Neuronal stem cell (in vitro differentiated cells): ENCODE measurements around the gene GET4.
A peak's percentile ranks its signal among the peaks of the same experiment; 100 is the strongest.

Source experiments
- DNase-seq: peaks from one replicate; pipeline ENCODE4 v3.0.0-alpha.2; 2013; ENCODE audit warnings: low spot score
- H2AFZ ChIP-seq: one replicate; pipeline ENCODE4 v1.6.1; 2013; ENCODE audit warnings: mild to moderate bottlenecking, low read length, inconsistent platforms
- H2AK5ac ChIP-seq: 2 replicates; pipeline ENCODE4 v1.6.1; 2013; ENCODE audit warnings: low read depth, mild to moderate bottlenecking, inconsistent platforms, low read length, moderate library complexity, mixed read lengths
- H2BK120ac ChIP-seq: 2 replicates; pipeline ENCODE4 v1.6.1; 2013; ENCODE audit warnings: low read depth, mild to moderate bottlenecking, inconsistent platforms, low read length, moderate library complexity, mixed read lengths
- H2BK12ac ChIP-seq: one replicate; pipeline ENCODE4 v1.6.1; 2013; ENCODE audit warnings: low read length, inconsistent platforms
- H2BK15ac ChIP-seq: 2 replicates; pipeline ENCODE4 v1.6.1; 2013; ENCODE audit warnings: mild to moderate bottlenecking, low read length, inconsistent platforms, mixed read lengths
- H2BK5ac ChIP-seq: one replicate; pipeline ENCODE4 v1.6.1; 2013; ENCODE audit warnings: inconsistent platforms, mild to moderate bottlenecking, low read length, moderate library complexity
- H3K14ac ChIP-seq: one replicate; pipeline ENCODE4 v1.6.1; 2013; ENCODE audit warnings: low read length, inconsistent platforms
- H3K18ac ChIP-seq: 2 replicates; pipeline ENCODE4 v1.6.1; 2013; ENCODE audit warnings: low read length, inconsistent platforms
- H3K23ac ChIP-seq: 2 replicates; pipeline ENCODE4 v1.6.1; 2013; ENCODE audit warnings: low read depth, mild to moderate bottlenecking, mixed read lengths, low read length, inconsistent platforms; ENCODE audit not compliant: poor library complexity
- H3K27ac ChIP-seq: replicated peaks from 3 replicates; pipeline ENCODE4 v1.5.1; 2013; ENCODE audit warnings: low read length, inconsistent platforms
- H3K27me3 ChIP-seq, 3 experiments: 2 replicates each; pipeline ENCODE4 v1.6.1; 2013; ENCODE audit warnings: low read length in 3 of 3, mild to moderate bottlenecking in 2 of 3, inconsistent platforms in 1 of 3, low read depth in 1 of 3, mixed read lengths in 1 of 3, moderate library complexity in 1 of 3; ENCODE audit not compliant: control insufficient read depth in 3 of 3, insufficient read depth in 3 of 3
- H3K36me3 ChIP-seq, 2 donors: replicated peaks in 1 of 2; 2 replicates each; pipeline ENCODE4 v1.6.1; 2013; ENCODE audit warnings: low read length in 2 of 2; ENCODE audit not compliant: control insufficient read depth in 2 of 2, insufficient read depth in 2 of 2
- H3K4ac ChIP-seq: 2 replicates; pipeline ENCODE4 v1.6.1; 2013; ENCODE audit warnings: inconsistent platforms, mild to moderate bottlenecking, low read length, moderate library complexity
- H3K4me1 ChIP-seq, 2 donors: 1 replicate in 1 of 2; 2 replicates in 1 of 2; pipeline ENCODE4 v1.6.1; 2013; ENCODE audit warnings: low read length in 2 of 2, low read depth in 1 of 2; ENCODE audit not compliant: control insufficient read depth in 2 of 2, insufficient read depth in 1 of 2
- H3K4me2 ChIP-seq: one replicate; pipeline ENCODE4 v1.6.1; 2013; ENCODE audit warnings: mild to moderate bottlenecking, low read length, inconsistent platforms; ENCODE audit not compliant: insufficient read depth, poor library complexity, severe bottlenecking
- H3K4me3 ChIP-seq, 2 donors: 2 replicates each; pipeline ENCODE4 v1.5.1; 2013; ENCODE audit warnings: low read length in 2 of 2, mild to moderate bottlenecking in 2 of 2, inconsistent platforms in 1 of 2, moderate library complexity in 1 of 2
- H3K79me1 ChIP-seq: one replicate; pipeline ENCODE4 v1.6.1; 2013; ENCODE audit warnings: low read depth, mild to moderate bottlenecking, inconsistent platforms, low read length, moderate library complexity
- H3K9ac ChIP-seq: one replicate; pipeline ENCODE4 v1.6.1; 2013; ENCODE audit warnings: mild to moderate bottlenecking, low read depth, low read length, inconsistent platforms; ENCODE audit not compliant: poor library complexity
- H3K9me3 ChIP-seq, 2 donors: replicated peaks in 1 of 2; 2 replicates each; pipeline versions ENCODE3 to v1.6.1; 2013; ENCODE audit warnings: low read length in 2 of 2, mild to moderate bottlenecking in 2 of 2, inconsistent platforms in 1 of 2, low read depth in 1 of 2, mixed read lengths in 1 of 2, moderate library complexity in 1 of 2; ENCODE audit not compliant: control insufficient read depth in 2 of 2, insufficient read depth in 1 of 2
- H4K8ac ChIP-seq: one replicate; pipeline ENCODE4 v1.6.1; 2013; ENCODE audit warnings: low read depth, mild to moderate bottlenecking, inconsistent platforms, low read length, moderate library complexity
- H4K91ac ChIP-seq: one replicate; pipeline ENCODE4 v1.6.1; 2013; ENCODE audit warnings: low read length, low read depth, mild to moderate bottlenecking, inconsistent platforms; ENCODE audit not compliant: poor library complexity
- WGBS, 2 donors: extraction: QIAGEN DNeasy Blood & Tissue Kit; methylation state at CpG; one replicate each; pipeline ENCODE4 v1.1.7; 2013; ENCODE audit warnings: missing lambda C conversion rate in 2 of 2, mixed read lengths in 1 of 2; ENCODE audit not compliant: insufficient read length in 2 of 2, insufficient replicate concordance in 1 of 2; ENCODE audit errors: extremely low coverage in 2 of 2; 5-methylcytosine and 5-hydroxymethylcytosine counted together

The GET4 gene

DNA sequence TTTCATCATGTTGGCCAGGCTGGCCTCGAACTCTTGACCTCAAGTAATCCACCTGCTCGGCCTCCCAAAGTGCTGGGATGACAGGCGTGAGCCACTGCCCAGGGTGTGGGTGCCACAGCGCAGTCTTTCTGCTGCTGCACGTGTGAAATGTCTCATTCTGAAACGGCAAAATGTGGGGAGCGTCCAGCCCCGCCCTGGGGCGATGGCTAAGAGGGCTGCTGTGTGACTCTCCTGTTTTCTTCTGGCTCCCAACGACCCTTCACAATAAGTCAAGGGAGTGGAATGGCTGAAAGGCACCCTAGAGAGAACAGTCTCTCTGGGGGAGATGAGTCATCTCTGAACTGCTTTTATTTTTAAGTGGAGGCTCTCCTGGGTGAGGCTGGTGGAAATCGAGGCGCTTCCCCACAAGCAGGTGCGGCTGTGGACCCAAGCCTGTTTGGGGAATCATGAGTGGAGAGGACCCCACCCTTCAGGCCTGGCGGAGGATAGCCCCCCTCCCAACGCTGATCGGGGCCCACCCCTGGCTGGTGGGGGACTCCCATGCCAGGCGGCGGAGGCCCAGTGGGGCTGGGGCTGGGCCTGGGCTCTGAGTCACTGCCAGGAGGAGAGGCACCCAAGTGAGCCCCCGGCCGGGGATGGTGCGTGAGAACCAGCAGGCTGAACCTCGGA, 60.2 kb downstream of the GET4 start:
- Histone ChIP-seq H2BK12ac (no peak overlapping the region), H3K4ac (no peak overlapping the region), H4K91ac (no peak overlapping the region), H2AK5ac (no peak overlapping the region), H3K27ac (no peak overlapping the region), H2BK5ac (no peak overlapping the region), H2BK15ac (no peak overlapping the region), H3K36me3 (no peaks in the 10 kb centered on the region), H3K4me2 (no peak overlapping the region), H3K79me1 (no peaks in the 10 kb centered on the region), H3K27me3 (peaks cover 0 to 17% (median 0%) of the 10 kb centered on the region in 3 experiments), H3K9ac (no peak overlapping the region), H2AFZ (no peak overlapping the region), H3K23ac (peak overlapping the region; percentile 65), H3K9me3 (no peaks in the 10 kb centered on the region), H3K14ac (no peak overlapping the region), H2BK120ac (no peak overlapping the region), H3K4me1 (no peaks in the 10 kb centered on the region), H3K18ac (no peak overlapping the region), H3K4me3 (no peak overlapping the region), H4K8ac (no peak overlapping the region)
- DNase-seq = no peak
- WGBS, 2 donors = no CpG with 5 or more reads among the region's 22 CpGs

GRCh38 chr7:937856-938484, 61.6 kb downstream of the GET4 start:
- Histone ChIP-seq H2AK5ac (peak overlapping the region; percentile 63), H3K4me2 (no peak overlapping the region), H2AFZ (no peak overlapping the region), H3K36me3 (no peaks in the 10 kb centered on the region), H2BK12ac (no peak overlapping the region), H3K9me3 (no peaks in the 10 kb centered on the region), H3K14ac (no peak overlapping the region), H3K79me1 (no peaks in the 10 kb centered on the region), H2BK5ac (no peak overlapping the region), H4K91ac (no peak overlapping the region), H2BK120ac (no peak overlapping the region), H3K27ac (no peak overlapping the region), H3K9ac (no peak overlapping the region), H3K4me1 (no peaks in the 10 kb centered on the region), H3K4ac (no peak overlapping the region), H2BK15ac (peak overlapping the region; percentile 75), H3K27me3 (peaks cover 0 to 23% (median 5%) of the 10 kb centered on the region in 3 experiments), H3K4me3 (no peak overlapping the region), H3K23ac (no peak overlapping the region), H4K8ac (no peak overlapping the region), H3K18ac (no peak overlapping the region)
- DNase-seq = no peak
- no CpG with 5 or more reads among the region's 16 CpGs for WGBS, 2 donors

DNA sequence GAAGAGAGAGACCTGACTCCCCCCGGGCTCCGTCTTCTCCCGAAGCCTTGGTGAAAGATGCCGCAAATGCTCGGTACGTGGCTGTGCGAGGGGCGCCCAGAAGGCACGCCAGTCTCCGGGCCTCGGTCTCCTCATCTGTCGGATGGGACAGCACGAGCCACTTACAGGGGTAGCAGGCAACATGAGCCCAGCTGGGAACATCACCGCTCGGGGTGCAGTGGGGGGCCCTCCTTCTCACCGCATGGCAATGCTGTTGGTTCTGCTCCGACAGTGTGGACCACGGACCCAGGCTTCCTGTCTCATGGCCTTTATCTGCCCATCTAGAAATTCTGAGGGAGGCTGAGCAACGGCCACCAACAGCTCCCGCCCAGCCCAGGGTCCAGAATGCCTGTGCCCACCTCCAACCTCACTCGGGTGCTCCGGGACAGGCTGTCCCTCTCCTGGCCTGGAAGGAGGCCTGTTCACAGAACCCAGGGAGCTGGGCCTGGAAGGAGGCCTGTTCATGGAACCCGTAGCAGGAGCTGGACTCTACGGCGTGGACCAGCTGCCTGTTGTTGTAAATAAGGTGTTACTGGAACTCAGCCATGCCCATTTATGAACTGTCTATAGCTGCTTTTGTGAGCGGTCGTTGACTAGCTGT, 62.3 kb downstream of the GET4 start:
- H3K4me1 ChIP-seq = no peaks in the 10 kb centered on the region
- no peak overlapping the region for H3K27ac ChIP-seq
- H3K36me3 ChIP-seq = no peaks in the 10 kb centered on the region
- H4K91ac ChIP-seq = no peak overlapping the region
- no peak overlapping the region for H3K14ac ChIP-seq
- no peak overlapping the region for H3K9ac ChIP-seq
- no peak overlapping the region for H3K4me3 ChIP-seq
- H2BK120ac ChIP-seq = no peak overlapping the region
- WGBS, 2 donors = no CpG with 5 or more reads among the region's 27 CpGs
- no peak overlapping the region for H2BK12ac ChIP-seq
- H3K18ac ChIP-seq = no peak overlapping the region
- H3K4me2 ChIP-seq = no peak overlapping the region
- peaks cover 0 to 23% (median 5%) of the 10 kb centered on the region in 3 experiments for H3K27me3 ChIP-seq
- H2BK5ac ChIP-seq = no peak overlapping the region
- no peaks in the 10 kb centered on the region for H3K79me1 ChIP-seq
- peak overlapping the region; percentile 63 for H2AK5ac ChIP-seq
- no peaks in the 10 kb centered on the region for H3K9me3 ChIP-seq
- no peak overlapping the region for H3K23ac ChIP-seq
- H3K4ac ChIP-seq = no peak overlapping the region
- H2AFZ ChIP-seq = no peak overlapping the region
- H2BK15ac ChIP-seq = peak overlapping the region; percentile 75
- DNase-seq = no peak
- H4K8ac ChIP-seq = no peak overlapping the region

GRCh38 chr7:939843-940242, 63.5 kb downstream of the GET4 start:
- Histone ChIP-seq H3K9me3 (no peaks in the 10 kb centered on the region), H3K14ac (no peak overlapping the region), H3K4me3 (peak overlapping the region in 1 of 2 donors; percentile 60), H2BK5ac (no peak overlapping the region), H4K91ac (no peak overlapping the region), H4K8ac (no peak overlapping the region), H2AFZ (no peak overlapping the region), H3K27me3 (peaks cover 0 to 27% (median 5%) of the 10 kb centered on the region in 3 experiments), H3K4ac (no peak overlapping the region), H3K9ac (no peak overlapping the region), H3K18ac (no peak overlapping the region), H2BK12ac (no peak overlapping the region), H2BK15ac (no peak overlapping the region), H2BK120ac (no peak overlapping the region), H3K4me1 (no peaks in the 10 kb centered on the region), H3K79me1 (no peaks in the 10 kb centered on the region), H3K27ac (no peak overlapping the region), H3K4me2 (no peak overlapping the region), H2AK5ac (no peak overlapping the region), H3K23ac (no peak overlapping the region), H3K36me3 (no peaks in the 10 kb centered on the region)
- WGBS, 2 donors = no CpG with 5 or more reads among the region's 4 CpGs
- no peak for DNase-seq
